H1 (cell line): Measurements from ENCODE around the gene CCDC141. TPM values are rescaled to one million over a fixed set of nuclear protein-coding genes. Genes with fewer than 3 reads are reported as not detected.

Source experiments
- CTCF ChIA-PET: fragments of 300-600 bp; sonication (Branson Sonifier 250); formaldehyde crosslinking; loops from one replicate; lab custom pipeline; 2021; ENCODE audit not compliant: partially characterized antibody; lab: Charles Lee
- POLR2A ChIA-PET: fragments of 300-600 bp; sonication (Branson Sonifier 250); formaldehyde crosslinking; loops from one replicate; lab custom pipeline; 2021; ENCODE audit warnings: inconsistent platforms; ENCODE audit not compliant: partially characterized antibody; lab: Charles Lee
- DNase-seq, 2 experiments: peaks; one replicate each; pipeline versions ENCODE4 v3.0.0 to v3.0.0-alpha.2; 2010 to 2022; ENCODE audit warnings: low spot score in 2 of 2, low read depth in 1 of 2, mixed read lengths in 1 of 2
- FAIRE-seq: peaks from 2 replicates; lab custom pipeline; 2011; peaks lifted over from hg19 to GRCh38; lab: Jason Lieb, UNC
- H2AFZ ChIP-seq: 2 replicates; pipeline ENCODE4 v1.8.1; 2012; ENCODE audit warnings: low read length, inconsistent platforms
- H2AK5ac ChIP-seq: 2 replicates; pipeline ENCODE4 v1.6.1; 2013; ENCODE audit warnings: low read depth, low read length
- H2BK120ac ChIP-seq: replicated peaks from 2 replicates; pipeline ENCODE3; 2013; ENCODE audit warnings: low read depth, low read length, inconsistent platforms
- H2BK12ac ChIP-seq: 2 replicates; pipeline ENCODE4 v1.6.1; 2013; ENCODE audit warnings: low read depth, low read length
- H2BK15ac ChIP-seq: 2 replicates; pipeline ENCODE4 v1.6.1; 2013; ENCODE audit warnings: low read length
- H2BK20ac ChIP-seq: 2 replicates; pipeline ENCODE4 v1.6.1; 2013; ENCODE audit warnings: low read length
- H2BK5ac ChIP-seq: 2 replicates; pipeline ENCODE4 v1.6.1; 2013; ENCODE audit warnings: low read depth, low read length
- H3K14ac ChIP-seq: 2 replicates; pipeline ENCODE4 v1.6.1; 2013; ENCODE audit warnings: inconsistent platforms; ENCODE audit not compliant: insufficient read length
- H3K18ac ChIP-seq: 2 replicates; pipeline ENCODE4 v1.6.1; 2013; ENCODE audit warnings: low read length; ENCODE audit errors: extremely low read depth
- H3K23ac ChIP-seq: 2 replicates; pipeline ENCODE4 v1.6.1; 2013; ENCODE audit warnings: inconsistent platforms; ENCODE audit not compliant: insufficient read length
- H3K23me2 ChIP-seq: 2 replicates; pipeline ENCODE4 v1.6.1; 2013; ENCODE audit warnings: low read depth, low read length
- H3K27ac ChIP-seq: 2 replicates; pipeline ENCODE4 v1.6.1; 2011; ENCODE audit warnings: low read depth, low read length, inconsistent platforms
- H3K27me3 ChIP-seq, 4 experiments: replicated peaks in 1 of 4; 1 replicate in 1 of 4; 2 replicates in 3 of 4; pipeline versions ENCODE4 v1.6.1 to v1.8.1; 2011 to 2013; ENCODE audit warnings: low read length in 3 of 4, mild to moderate bottlenecking in 3 of 4, inconsistent platforms in 2 of 4, mixed read lengths in 2 of 4, moderate library complexity in 1 of 4; ENCODE audit not compliant: control insufficient read depth in 3 of 4, insufficient read depth in 3 of 4; ENCODE audit errors: extremely low read depth in 1 of 4
- H3K36me3 ChIP-seq, 4 experiments: 2 replicates each; pipeline versions ENCODE4 v1.6.1 to v1.8.1; 2011 to 2013; ENCODE audit warnings: mild to moderate bottlenecking in 4 of 4, low read length in 3 of 4, moderate library complexity in 2 of 4, control low read depth in 1 of 4, inconsistent platforms in 1 of 4; ENCODE audit not compliant: insufficient read depth in 4 of 4, control insufficient read depth in 2 of 4
- H3K4ac ChIP-seq: replicated peaks from 2 replicates; pipeline ENCODE3; 2013; ENCODE audit warnings: low read length, low read depth, mixed read lengths, inconsistent platforms; ENCODE audit not compliant: insufficient read length
- H3K4me1 ChIP-seq, 4 experiments: replicated peaks in 1 of 4; 1 replicate in 1 of 4; 2 replicates in 3 of 4; pipeline versions ENCODE4 v1.6.1 to v1.8.1; 2011 to 2013; ENCODE audit warnings: low read length in 3 of 4, inconsistent platforms in 2 of 4, mixed read lengths in 1 of 4; ENCODE audit not compliant: insufficient read depth in 4 of 4, control insufficient read depth in 3 of 4
- H3K4me2 ChIP-seq, 2 experiments: 2 replicates each; pipeline versions ENCODE4 v1.6.1 to v1.8.1; 2011 to 2013; ENCODE audit warnings: low read depth in 2 of 2, low read length in 2 of 2, control low read depth in 1 of 2, inconsistent platforms in 1 of 2, mild to moderate bottlenecking in 1 of 2; ENCODE audit not compliant: insufficient read depth in 1 of 2
- H3K4me3 ChIP-seq, 4 experiments: fragments of 200-600, 300-600 bp in 1 of 4; sonication (generic), shearing (Covaris generic), sonication (Bioruptor Twin) in 1 of 4; 2 replicates each; pipeline versions ENCODE4 v1.5.1 to v1.8.1; 2011 to 2016; ENCODE audit warnings: low read length in 4 of 4, low read depth in 3 of 4, control low read depth in 2 of 4, inconsistent platforms in 2 of 4, mild to moderate bottlenecking in 2 of 4, mixed read lengths in 1 of 4, moderate library complexity in 1 of 4; ENCODE audit not compliant: insufficient read depth in 2 of 4; ENCODE audit errors: extremely low read depth in 1 of 4
- H3K56ac ChIP-seq: replicated peaks from 2 replicates; pipeline ENCODE3; 2013; ENCODE audit warnings: low read depth, mild to moderate bottlenecking, mixed read lengths, low read length, inconsistent platforms; ENCODE audit not compliant: insufficient read length
- H3K79me1 ChIP-seq: 2 replicates; pipeline ENCODE4 v1.6.1; 2013; ENCODE audit warnings: low read depth, low read length, control low read depth
- H3K79me2 ChIP-seq, 2 experiments: 2 replicates each; pipeline versions ENCODE4 v1.6.1 to v1.8.1; 2012 to 2013; ENCODE audit warnings: low read length in 2 of 2, mild to moderate bottlenecking in 2 of 2, inconsistent platforms in 1 of 2; ENCODE audit not compliant: insufficient read depth in 2 of 2, control insufficient read depth in 1 of 2
- H3K9ac ChIP-seq, 4 experiments: replicated peaks in 1 of 4; 1 replicate in 1 of 4; 2 replicates in 3 of 4; pipeline versions ENCODE4 v1.6.1 to v1.8.1; 2011 to 2013; ENCODE audit warnings: low read depth in 3 of 4, low read length in 3 of 4, control low read depth in 2 of 4, mild to moderate bottlenecking in 2 of 4, moderate library complexity in 2 of 4, inconsistent platforms in 1 of 4; ENCODE audit errors: extremely low read depth in 1 of 4
- H3K9me3 ChIP-seq, 2 experiments: 2 replicates each; pipeline versions ENCODE4 v1.6.1 to v1.8.1; 2012 to 2013; ENCODE audit warnings: mild to moderate bottlenecking in 2 of 2, moderate library complexity in 2 of 2, control low read depth in 1 of 2, inconsistent platforms in 1 of 2, low read depth in 1 of 2, low read length in 1 of 2, mixed read lengths in 1 of 2; ENCODE audit not compliant: insufficient read depth in 2 of 2
- H4K20me1 ChIP-seq, 2 experiments: replicated peaks in 1 of 2; 2 replicates each; pipeline versions ENCODE3 to v1.8.1; 2011 to 2013; ENCODE audit warnings: inconsistent platforms in 2 of 2, low read length in 2 of 2, mild to moderate bottlenecking in 1 of 2; ENCODE audit not compliant: insufficient read depth in 2 of 2, control insufficient read depth in 1 of 2
- H4K5ac ChIP-seq: 2 replicates; pipeline ENCODE4 v1.6.1; 2013; ENCODE audit warnings: low read length, low read depth, mixed read lengths, inconsistent platforms; ENCODE audit not compliant: insufficient read length
- H4K8ac ChIP-seq: 2 replicates; pipeline ENCODE4 v1.8.0; 2013; ENCODE audit warnings: mild to moderate bottlenecking, moderate library complexity, low read length, inconsistent platforms; ENCODE audit not compliant: insufficient read depth; ENCODE audit errors: extremely low read depth
- H4K91ac ChIP-seq: replicated peaks from 2 replicates; pipeline ENCODE3; 2013; ENCODE audit warnings: low read length, mixed read lengths, inconsistent platforms; ENCODE audit not compliant: insufficient read length
- CEBPB ChIP-seq: IDR thresholded peaks from 2 replicates; pipeline ENCODE4 v1.6.1; 2012; ENCODE audit warnings: low read depth, low read length
- JUND ChIP-seq: IDR thresholded peaks from 2 replicates; pipeline ENCODE4 v1.6.1; 2011; ENCODE audit warnings: mild to moderate bottlenecking, improper control_type of control experiment, low read length
- WGBS, 2 experiments: shearing (Covaris generic) in 1 of 2; methylation state at CpG; one replicate each; pipeline versions ENCODE4 v1.1.6 to v1.1.7; 2013 to 2015; ENCODE audit warnings: low lambda C conversion rate in 2 of 2, mixed read lengths in 2 of 2, inconsistent platforms in 1 of 2, low coverage in 1 of 2, missing lambda C conversion rate in 1 of 2; ENCODE audit not compliant: insufficient replicate concordance in 2 of 2, insufficient coverage in 1 of 2, insufficient read length in 1 of 2; ENCODE audit errors: extremely low coverage in 1 of 2, missing lambda C conversion rate in 1 of 2; 5-methylcytosine and 5-hydroxymethylcytosine counted together
- polyA plus RNA-seq, 7 experiments: library from polyadenylated mRNA; depleted of rRNA in 3 of 7; stranded (reverse) in 5 of 7; unstranded in 2 of 7; fragments of >200 nt in 5 of 7; fragments of 200-250 nt in 2 of 7; gene quantifications; 1 replicate in 5 of 7; 2 replicates in 1 of 7; 4 replicates in 1 of 7; pipeline versions ENCODE4 v1.2.1 to v1.2.3, GENCODE V29; 2011 to 2013; ENCODE audit warnings: missing spikeins in 2 of 7, mixed read lengths in 2 of 7
- total RNA-seq: library from RNA; stranded (reverse); fragmentation: NEBNext Ultra II Directional; extraction: Animal tissue kit (Norgen Biotek cat#: 25700); gene quantifications from 2 replicates; pipeline ENCODE4 v1.2.1, GENCODE V29; 2021

Gene CCDC141
- total and polyA plus RNA-seq, 2 of the 8 experiments (the other 6 are each of a cell fraction or from before 2014, with no cell fraction given), result 0.56 to 21.6 TPM

- POLR2A ChIA-PET, result no interaction called here
- Histone ChIP-seq H3K4me3 (no peak overlapping the region), H2AK5ac (no peak overlapping the region), H3K79me2 (no peaks in the 10 kb centered on the region), H4K91ac (no peak overlapping the region), H3K14ac (no peak overlapping the region), H3K4ac (no peak overlapping the region), H3K9ac (no peak overlapping the region), H4K20me1 (no peaks in the 10 kb centered on the region), H3K27ac (no peak overlapping the region)
- no peak for FAIRE-seq
- WGBS, 2 experiments, result 87% methylated on average over 2 of the region's 2 CpGs; no CpG with 5 or more reads in 1 of the 2 experiments
- peak; percentile 25; the same call in 1 of the 2 replicates for TF ChIP-seq CEBPB
- TF ChIP-seq JUND, result no peak
- TF ChIP-seq, all 59 proteins: peak for 1
- no peak overlapping the region for H2BK5ac ChIP-seq
- no peaks in the 10 kb centered on the region for H3K23me2 ChIP-seq
- no peaks in the 10 kb centered on the region for H3K27me3 ChIP-seq
- DNase-seq, result no peak
- H4K8ac ChIP-seq, result no peak overlapping the region
- H3K18ac ChIP-seq, result no peak overlapping the region
- H2BK20ac ChIP-seq, result no peak overlapping the region
- no peak overlapping the region for H2BK120ac ChIP-seq
- no peak overlapping the region for H2BK15ac ChIP-seq
- H3K9me3 ChIP-seq, result no peaks in the 10 kb centered on the region
- H3K56ac ChIP-seq, result no peak overlapping the region
- H3K79me1 ChIP-seq, result no peaks in the 10 kb centered on the region
- H3K36me3 ChIP-seq, result no peaks in the 10 kb centered on the region; a peak in 2 of 8 replicates
- H2AFZ ChIP-seq, result no peak overlapping the region
- H4K5ac ChIP-seq, result no peak overlapping the region
- no peaks in the 10 kb centered on the region for H3K4me1 ChIP-seq
- CTCF ChIA-PET, result no interaction called here
- no peak overlapping the region for H2BK12ac ChIP-seq
- H3K4me2 ChIP-seq, result no peak overlapping the region
- no peak overlapping the region for H3K23ac ChIP-seq
These were observed 262.8 kb downstream of the CCDC141 start for GRCh38 chr2:178787155-178787554.
